Measurements from ENCODE around the gene GRIP2. TPM values are rescaled to one million over a fixed set of nuclear protein-coding genes. Genes with fewer than 3 reads are reported as not detected.

Gene GRIP2
- total and polyA plus RNA-seq, 7 donors, result under 0.01 to 1.7 (median 0.68) TPM

GRCh38 chr3:14524311-14524711 lies 15.8 kb downstream of the GRIP2 start:
- DNase-seq, result peak; percentile 59
- intact Hi-C loops (cut with DNase I), result no loop called here
- peaks cover 0 to 18% (median 6%) of the 10 kb centered on the region in 4 donors for H3K4me1 ChIP-seq
- no peaks in the 10 kb centered on the region for H3K36me3 ChIP-seq
- no peaks in the 10 kb centered on the region for H3K9me3 ChIP-seq
- H3K27ac ChIP-seq, result peak overlapping the region in 1 of 4 donors; percentile 18
- TF ChIP-seq POLR2AphosphoS5 (IDR thresholded peaks at IDR 0.05) (no peak), EP300 (IDR thresholded peaks at IDR 0.05) (no peak), CTCF (IDR thresholded peaks at IDR 0.05) (no peak), POLR2A (IDR thresholded peaks at IDR 0.05) (no peak)
- H3K4me3 ChIP-seq, result no peak overlapping the region
- WGBS, 2 donors, result 87 to 91% methylated on average over 14 of the region's 14 CpGs
- H3K27me3 ChIP-seq, result no peaks in the 10 kb centered on the region

GRCh38 chr3:14523792-14524191 lies 16.4 kb downstream of the GRIP2 start:
- H3K4me1 ChIP-seq, result peaks cover 0 to 18% (median 6%) of the 10 kb centered on the region in 4 donors
- no peaks in the 10 kb centered on the region for H3K36me3 ChIP-seq
- no peak overlapping the region for H3K27ac ChIP-seq
- no peaks in the 10 kb centered on the region for H3K9me3 ChIP-seq
- H3K27me3 ChIP-seq, result no peaks in the 10 kb centered on the region
- TF ChIP-seq POLR2AphosphoS5 (IDR thresholded peaks at IDR 0.05), result no peak
- 73 to 78% methylated on average over 7 of the region's 7 CpGs for WGBS, 2 donors
- DNase-seq, result peak; percentile 39
- intact Hi-C loops (cut with DNase I), result no loop called here
- no peak overlapping the region for H3K4me3 ChIP-seq

- no peaks in the 10 kb centered on the region for H3K36me3 ChIP-seq
- WGBS, 2 donors, result 87 to 93% methylated on average over 12 of the region's 12 CpGs
- peaks cover 0 to 18% (median 6%) of the 10 kb centered on the region in 4 donors for H3K4me1 ChIP-seq
- no peak overlapping the region for H3K4me3 ChIP-seq
- H3K27me3 ChIP-seq, result no peaks in the 10 kb centered on the region
- DNase-seq, result peak; percentile 40
- peak overlapping the region in 2 of 4 donors; percentile 1 to 34 for H3K27ac ChIP-seq
- H3K9me3 ChIP-seq, result no peaks in the 10 kb centered on the region
- intact Hi-C loops (cut with DNase I), result no loop called here
- TF ChIP-seq CTCF (IDR thresholded peaks at IDR 0.05) (no peak), POLR2AphosphoS5 (IDR thresholded peaks at IDR 0.05) (no peak), EP300 (IDR thresholded peaks at IDR 0.05) (no peak), POLR2A (IDR thresholded peaks at IDR 0.05) (no peak)
Measured at GRCh38 chr3:14522768-14523167, 17.4 kb downstream of the GRIP2 start.

- intact Hi-C loops (cut with DNase I), result no loop called here
- DNase-seq, result peak; percentile 65
- WGBS, 2 donors, result 77 to 78% methylated on average over 16 of the region's 16 CpGs
- TF ChIP-seq POLR2A (IDR thresholded peaks at IDR 0.05) (no peak), CTCF (IDR thresholded peaks at IDR 0.05) (no peak), POLR2AphosphoS5 (IDR thresholded peaks at IDR 0.05) (no peak), EP300 (IDR thresholded peaks at IDR 0.05) (no peak)
- Histone ChIP-seq H3K9me3 (no peaks in the 10 kb centered on the region), H3K4me3 (no peak overlapping the region), H3K27ac (peak overlapping the region in 1 of 4 donors; percentile 1), H3K36me3 (no peaks in the 10 kb centered on the region), H3K4me1 (peaks cover 0 to 18% (median 6%) of the 10 kb centered on the region in 4 donors), H3K27me3 (no peaks in the 10 kb centered on the region)
Measured at GRCh38 chr3:14522129-14522691, 17.9 kb downstream of the GRIP2 start.

- H3K4me1 ChIP-seq, result peaks cover 0 to 16% (median 6%) of the 10 kb centered on the region in 4 donors
- no peaks in the 10 kb centered on the region for H3K9me3 ChIP-seq
- no peaks in the 10 kb centered on the region for H3K27me3 ChIP-seq
- H3K4me3 ChIP-seq, result no peak overlapping the region
- no peaks in the 10 kb centered on the region for H3K36me3 ChIP-seq
- intact Hi-C loops (cut with DNase I), result no loop called here
- peak; percentile 34 for DNase-seq
- H3K27ac ChIP-seq, result peak overlapping the region in 1 of 4 donors; percentile 1
- 84 to 86% methylated on average over 12 of the region's 12 CpGs for WGBS, 2 donors
- TF ChIP-seq CTCF (IDR thresholded peaks at IDR 0.05), result no peak
- TF ChIP-seq POLR2AphosphoS5 (IDR thresholded peaks at IDR 0.05), result no peak
- no peak for TF ChIP-seq EP300 (IDR thresholded peaks at IDR 0.05)
- TF ChIP-seq POLR2A (IDR thresholded peaks at IDR 0.05), result no peak
Measured at GRCh38 chr3:14521611-14522010, 18.5 kb downstream of the GRIP2 start.
